ENCODE measurements around the gene ADRB1. TPM values are rescaled to one million over a fixed set of nuclear protein-coding genes. Genes with fewer than 3 reads are reported as not detected.

The ADRB1 gene
- total RNA-seq, 1 donor from 2014 or later, result 0.07 TPM

- no peak for DNase-seq (ENCODE audit: low spot score)
- Mint-ChIP-seq H3K4me1 (ENCODE audit: low read depth) (peaks cover 31% of the 10 kb centered on the region), H3K27me3 (ENCODE audit: low read depth) (no peaks in the 10 kb centered on the region), H3K27ac (ENCODE audit: unreplicated experiment) (no peak overlapping the region), H3K9me3 (ENCODE audit: low read depth) (no peaks in the 10 kb centered on the region), H3K4me3 (ENCODE audit: unreplicated experiment) (no peak overlapping the region), H3K36me3 (ENCODE audit: low read depth) (no peaks in the 10 kb centered on the region)
- no peak for TF ChIP-seq CTCF (IDR thresholded peaks at IDR 0.05)
Measured at GRCh38 chr10:114021717-114022680, 21.7 kb upstream of the ADRB1 start.

- DNase-seq (ENCODE audit: low spot score), result no peak
- Mint-ChIP-seq H3K4me1 (ENCODE audit: low read depth) (peaks cover 41% of the 10 kb centered on the region), H3K36me3 (ENCODE audit: low read depth) (no peaks in the 10 kb centered on the region)
Measured at GRCh38 chr10:114022766-114023597, 20.7 kb upstream of the ADRB1 start.

DNA sequence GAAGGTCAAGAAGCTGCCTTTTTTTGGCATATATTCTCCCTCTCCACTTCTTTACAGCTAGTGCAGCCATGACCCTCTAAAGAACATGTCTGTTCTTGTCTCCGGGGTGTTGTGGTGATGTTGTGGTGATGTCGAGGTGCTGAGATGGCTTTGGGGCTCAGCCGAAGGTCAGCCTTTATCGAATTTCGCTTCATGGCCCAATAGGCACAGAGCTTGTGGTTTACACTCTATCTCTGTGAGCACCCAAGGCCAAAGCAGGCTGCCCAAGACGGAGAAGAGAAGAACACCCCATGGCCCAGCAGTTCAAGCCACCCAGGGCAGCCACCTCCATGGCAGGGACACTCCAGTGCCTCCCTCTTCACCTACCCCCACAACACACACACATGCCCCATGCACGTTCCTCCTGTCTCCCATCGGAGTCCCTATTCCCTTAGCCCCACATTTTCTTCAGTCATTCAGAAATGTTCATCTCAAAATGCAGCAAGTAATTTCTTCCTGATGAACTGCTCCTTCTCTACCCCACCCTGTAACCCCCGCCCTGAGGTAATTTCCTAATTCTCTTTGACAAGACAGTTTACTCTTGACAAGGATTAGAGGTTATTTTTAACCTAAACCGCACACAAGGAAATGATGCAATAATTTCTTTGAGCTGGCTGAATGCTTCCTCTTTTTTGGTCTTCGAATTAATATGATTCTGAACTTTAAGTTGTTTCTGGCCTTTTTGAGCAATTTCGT, 18.6 kb upstream of the ADRB1 start:
- TF ChIP-seq CTCF (IDR thresholded peaks at IDR 0.05), result no peak
- H3K27ac Mint-ChIP-seq (ENCODE audit: unreplicated experiment), result peak overlapping the region; percentile 18
- DNase-seq (ENCODE audit: low spot score), result no peak
- no peaks in the 10 kb centered on the region for H3K9me3 Mint-ChIP-seq (ENCODE audit: low read depth)
- no peak overlapping the region for H3K4me3 Mint-ChIP-seq (ENCODE audit: unreplicated experiment)
- no peaks in the 10 kb centered on the region for H3K36me3 Mint-ChIP-seq (ENCODE audit: low read depth)
- H3K27me3 Mint-ChIP-seq (ENCODE audit: low read depth), result no peaks in the 10 kb centered on the region
- H3K4me1 Mint-ChIP-seq (ENCODE audit: low read depth), result peaks cover 43% of the 10 kb centered on the region

More at GRCh38 chr10:114022766-114023597, 20.7 kb upstream of the ADRB1 start:
- Mint-ChIP-seq H3K27me3 (ENCODE audit: low read depth) (no peaks in the 10 kb centered on the region), H3K27ac (ENCODE audit: unreplicated experiment) (no peak overlapping the region), H3K4me3 (ENCODE audit: unreplicated experiment) (no peak overlapping the region), H3K9me3 (ENCODE audit: low read depth) (no peaks in the 10 kb centered on the region)
- no peak for TF ChIP-seq CTCF (IDR thresholded peaks at IDR 0.05)

- no peak overlapping the region for H3K4me3 Mint-ChIP-seq (ENCODE audit: unreplicated experiment)
- no peaks in the 10 kb centered on the region for H3K9me3 Mint-ChIP-seq (ENCODE audit: low read depth)
- no peaks in the 10 kb centered on the region for H3K36me3 Mint-ChIP-seq (ENCODE audit: low read depth)
- H3K27me3 Mint-ChIP-seq (ENCODE audit: low read depth), result no peaks in the 10 kb centered on the region
- DNase-seq (ENCODE audit: low spot score), result no peak
- peaks cover 43% of the 10 kb centered on the region for H3K4me1 Mint-ChIP-seq (ENCODE audit: low read depth)
- peak overlapping the region; percentile 93 for H3K27ac Mint-ChIP-seq (ENCODE audit: unreplicated experiment)
- TF ChIP-seq CTCF (IDR thresholded peaks at IDR 0.05), result no peak
Measured at GRCh38 chr10:114025611-114026130, 18.0 kb upstream of the ADRB1 start.
